H1 (cell line): ENCODE results near the gene CRYGN. TPM values are rescaled to one million over a fixed set of nuclear protein-coding genes. Genes with fewer than 3 reads are reported as not detected.
A peak's percentile ranks its signal among the peaks of the same experiment; 100 is the strongest.

ENCODE experiments used
- CTCF ChIA-PET: fragments of 300-600 bp; sonication (Branson Sonifier 250); formaldehyde crosslinking; loops from one replicate; lab custom pipeline; 2021; ENCODE audit not compliant: partially characterized antibody; lab: Charles Lee
- POLR2A ChIA-PET: fragments of 300-600 bp; sonication (Branson Sonifier 250); formaldehyde crosslinking; loops from one replicate; lab custom pipeline; 2021; ENCODE audit warnings: inconsistent platforms; ENCODE audit not compliant: partially characterized antibody; lab: Charles Lee
- DNase-seq, 2 experiments: peaks; one replicate each; pipeline versions ENCODE4 v3.0.0 to v3.0.0-alpha.2; 2010 to 2022; ENCODE audit warnings: low spot score in 2 of 2, low read depth in 1 of 2, mixed read lengths in 1 of 2
- FAIRE-seq: peaks from 2 replicates; lab custom pipeline; 2011; peaks lifted over from hg19 to GRCh38; lab: Jason Lieb, UNC
- H2AFZ ChIP-seq: 2 replicates; pipeline ENCODE4 v1.8.1; 2012; ENCODE audit warnings: low read length, inconsistent platforms
- H2AK5ac ChIP-seq: 2 replicates; pipeline ENCODE4 v1.6.1; 2013; ENCODE audit warnings: low read depth, low read length
- H2BK120ac ChIP-seq: replicated peaks from 2 replicates; pipeline ENCODE3; 2013; ENCODE audit warnings: low read depth, low read length, inconsistent platforms
- H2BK12ac ChIP-seq: 2 replicates; pipeline ENCODE4 v1.6.1; 2013; ENCODE audit warnings: low read depth, low read length
- H2BK15ac ChIP-seq: 2 replicates; pipeline ENCODE4 v1.6.1; 2013; ENCODE audit warnings: low read length
- H2BK20ac ChIP-seq: 2 replicates; pipeline ENCODE4 v1.6.1; 2013; ENCODE audit warnings: low read length
- H2BK5ac ChIP-seq: 2 replicates; pipeline ENCODE4 v1.6.1; 2013; ENCODE audit warnings: low read depth, low read length
- H3K14ac ChIP-seq: 2 replicates; pipeline ENCODE4 v1.6.1; 2013; ENCODE audit warnings: inconsistent platforms; ENCODE audit not compliant: insufficient read length
- H3K18ac ChIP-seq: 2 replicates; pipeline ENCODE4 v1.6.1; 2013; ENCODE audit warnings: low read length; ENCODE audit errors: extremely low read depth
- H3K23ac ChIP-seq: 2 replicates; pipeline ENCODE4 v1.6.1; 2013; ENCODE audit warnings: inconsistent platforms; ENCODE audit not compliant: insufficient read length
- H3K23me2 ChIP-seq: 2 replicates; pipeline ENCODE4 v1.6.1; 2013; ENCODE audit warnings: low read depth, low read length
- H3K27ac ChIP-seq: 2 replicates; pipeline ENCODE4 v1.6.1; 2011; ENCODE audit warnings: low read depth, low read length, inconsistent platforms
- H3K27me3 ChIP-seq, 4 experiments: replicated peaks in 1 of 4; 1 replicate in 1 of 4; 2 replicates in 3 of 4; pipeline versions ENCODE4 v1.6.1 to v1.8.1; 2011 to 2013; ENCODE audit warnings: low read length in 3 of 4, mild to moderate bottlenecking in 3 of 4, inconsistent platforms in 2 of 4, mixed read lengths in 2 of 4, moderate library complexity in 1 of 4; ENCODE audit not compliant: control insufficient read depth in 3 of 4, insufficient read depth in 3 of 4; ENCODE audit errors: extremely low read depth in 1 of 4
- H3K36me3 ChIP-seq, 4 experiments: 2 replicates each; pipeline versions ENCODE4 v1.6.1 to v1.8.1; 2011 to 2013; ENCODE audit warnings: mild to moderate bottlenecking in 4 of 4, low read length in 3 of 4, moderate library complexity in 2 of 4, control low read depth in 1 of 4, inconsistent platforms in 1 of 4; ENCODE audit not compliant: insufficient read depth in 4 of 4, control insufficient read depth in 2 of 4
- H3K4ac ChIP-seq: replicated peaks from 2 replicates; pipeline ENCODE3; 2013; ENCODE audit warnings: low read length, low read depth, mixed read lengths, inconsistent platforms; ENCODE audit not compliant: insufficient read length
- H3K4me1 ChIP-seq, 4 experiments: replicated peaks in 1 of 4; 1 replicate in 1 of 4; 2 replicates in 3 of 4; pipeline versions ENCODE4 v1.6.1 to v1.8.1; 2011 to 2013; ENCODE audit warnings: low read length in 3 of 4, inconsistent platforms in 2 of 4, mixed read lengths in 1 of 4; ENCODE audit not compliant: insufficient read depth in 4 of 4, control insufficient read depth in 3 of 4
- H3K4me2 ChIP-seq, 2 experiments: 2 replicates each; pipeline versions ENCODE4 v1.6.1 to v1.8.1; 2011 to 2013; ENCODE audit warnings: low read depth in 2 of 2, low read length in 2 of 2, control low read depth in 1 of 2, inconsistent platforms in 1 of 2, mild to moderate bottlenecking in 1 of 2; ENCODE audit not compliant: insufficient read depth in 1 of 2
- H3K4me3 ChIP-seq, 4 experiments: fragments of 200-600, 300-600 bp in 1 of 4; sonication (generic), shearing (Covaris generic), sonication (Bioruptor Twin) in 1 of 4; 2 replicates each; pipeline versions ENCODE4 v1.5.1 to v1.8.1; 2011 to 2016; ENCODE audit warnings: low read length in 4 of 4, low read depth in 3 of 4, control low read depth in 2 of 4, inconsistent platforms in 2 of 4, mild to moderate bottlenecking in 2 of 4, mixed read lengths in 1 of 4, moderate library complexity in 1 of 4; ENCODE audit not compliant: insufficient read depth in 2 of 4; ENCODE audit errors: extremely low read depth in 1 of 4
- H3K56ac ChIP-seq: replicated peaks from 2 replicates; pipeline ENCODE3; 2013; ENCODE audit warnings: low read depth, mild to moderate bottlenecking, mixed read lengths, low read length, inconsistent platforms; ENCODE audit not compliant: insufficient read length
- H3K79me1 ChIP-seq: 2 replicates; pipeline ENCODE4 v1.6.1; 2013; ENCODE audit warnings: low read depth, low read length, control low read depth
- H3K79me2 ChIP-seq, 2 experiments: 2 replicates each; pipeline versions ENCODE4 v1.6.1 to v1.8.1; 2012 to 2013; ENCODE audit warnings: low read length in 2 of 2, mild to moderate bottlenecking in 2 of 2, inconsistent platforms in 1 of 2; ENCODE audit not compliant: insufficient read depth in 2 of 2, control insufficient read depth in 1 of 2
- H3K9ac ChIP-seq, 4 experiments: replicated peaks in 1 of 4; 1 replicate in 1 of 4; 2 replicates in 3 of 4; pipeline versions ENCODE4 v1.6.1 to v1.8.1; 2011 to 2013; ENCODE audit warnings: low read depth in 3 of 4, low read length in 3 of 4, control low read depth in 2 of 4, mild to moderate bottlenecking in 2 of 4, moderate library complexity in 2 of 4, inconsistent platforms in 1 of 4; ENCODE audit errors: extremely low read depth in 1 of 4
- H3K9me3 ChIP-seq, 2 experiments: 2 replicates each; pipeline versions ENCODE4 v1.6.1 to v1.8.1; 2012 to 2013; ENCODE audit warnings: mild to moderate bottlenecking in 2 of 2, moderate library complexity in 2 of 2, control low read depth in 1 of 2, inconsistent platforms in 1 of 2, low read depth in 1 of 2, low read length in 1 of 2, mixed read lengths in 1 of 2; ENCODE audit not compliant: insufficient read depth in 2 of 2
- H4K20me1 ChIP-seq, 2 experiments: replicated peaks in 1 of 2; 2 replicates each; pipeline versions ENCODE3 to v1.8.1; 2011 to 2013; ENCODE audit warnings: inconsistent platforms in 2 of 2, low read length in 2 of 2, mild to moderate bottlenecking in 1 of 2; ENCODE audit not compliant: insufficient read depth in 2 of 2, control insufficient read depth in 1 of 2
- H4K5ac ChIP-seq: 2 replicates; pipeline ENCODE4 v1.6.1; 2013; ENCODE audit warnings: low read length, low read depth, mixed read lengths, inconsistent platforms; ENCODE audit not compliant: insufficient read length
- H4K8ac ChIP-seq: 2 replicates; pipeline ENCODE4 v1.8.0; 2013; ENCODE audit warnings: mild to moderate bottlenecking, moderate library complexity, low read length, inconsistent platforms; ENCODE audit not compliant: insufficient read depth; ENCODE audit errors: extremely low read depth
- H4K91ac ChIP-seq: replicated peaks from 2 replicates; pipeline ENCODE3; 2013; ENCODE audit warnings: low read length, mixed read lengths, inconsistent platforms; ENCODE audit not compliant: insufficient read length
- ATF3 ChIP-seq: IDR thresholded peaks from 2 replicates; pipeline ENCODE4 v1.6.1; 2011; ENCODE audit warnings: low read depth, mild to moderate bottlenecking, low read length; ENCODE audit not compliant: insufficient read depth
- CHD1 ChIP-seq: IDR thresholded peaks from 2 replicates; pipeline ENCODE4 v1.6.1; 2012; ENCODE audit warnings: low read depth, low read length, improper control_type of control experiment
- EGR1 ChIP-seq: IDR thresholded peaks from 2 replicates; pipeline ENCODE4 v1.6.1; 2011; ENCODE audit warnings: low read depth, low read length, borderline replicate concordance
- JUN ChIP-seq: IDR thresholded peaks from 2 replicates; pipeline ENCODE4 v1.6.1; 2011; ENCODE audit warnings: low read depth, mild to moderate bottlenecking, improper control_type of control experiment, low read length
- JUND ChIP-seq: IDR thresholded peaks from 2 replicates; pipeline ENCODE4 v1.6.1; 2011; ENCODE audit warnings: mild to moderate bottlenecking, improper control_type of control experiment, low read length
- KDM1A ChIP-seq: fragments of 200-600, 300-600 bp; sonication (generic); IDR thresholded peaks from 2 replicates; pipeline ENCODE4 v1.7.1; 2016; ENCODE audit warnings: mild to moderate bottlenecking, low read length, borderline replicate concordance
- POLR2A ChIP-seq, 2 experiments: IDR thresholded peaks; 1 replicate in 1 of 2; 2 replicates in 1 of 2; pipeline ENCODE4 v1.6.1; 2011; ENCODE audit warnings: low read depth in 2 of 2, low read length in 2 of 2, mild to moderate bottlenecking in 2 of 2; ENCODE audit errors: control extremely low read depth in 1 of 2
- RXRA ChIP-seq: IDR thresholded peaks from 2 replicates; pipeline ENCODE4 v1.6.1; 2011; ENCODE audit warnings: low read depth, mild to moderate bottlenecking, low read length, moderate library complexity; ENCODE audit not compliant: insufficient read depth
- SIN3A ChIP-seq, 2 experiments: IDR thresholded peaks in 1 of 2; conservative IDR thresholded peaks in 1 of 2; 2 replicates each; pipeline ENCODE4 v1.6.1; 2011 to 2012; ENCODE audit warnings: low read length in 2 of 2, improper control_type of control experiment in 1 of 2, low read depth in 1 of 2, mild to moderate bottlenecking in 1 of 2
- TBP ChIP-seq: IDR thresholded peaks from 2 replicates; pipeline ENCODE4 v1.6.1; 2011; ENCODE audit warnings: low read depth, low read length, improper control_type of control experiment
- YY1 ChIP-seq: IDR thresholded peaks from 2 replicates; pipeline ENCODE4 v1.6.1; 2011; ENCODE audit warnings: low read depth, mild to moderate bottlenecking, low read length
- WGBS, 2 experiments: shearing (Covaris generic) in 1 of 2; methylation state at CpG; one replicate each; pipeline versions ENCODE4 v1.1.6 to v1.1.7; 2013 to 2015; ENCODE audit warnings: low lambda C conversion rate in 2 of 2, mixed read lengths in 2 of 2, inconsistent platforms in 1 of 2, low coverage in 1 of 2, missing lambda C conversion rate in 1 of 2; ENCODE audit not compliant: insufficient replicate concordance in 2 of 2, insufficient coverage in 1 of 2, insufficient read length in 1 of 2; ENCODE audit errors: extremely low coverage in 1 of 2, missing lambda C conversion rate in 1 of 2; 5-methylcytosine and 5-hydroxymethylcytosine counted together
- polyA plus RNA-seq, 7 experiments: library from polyadenylated mRNA; depleted of rRNA in 3 of 7; stranded (reverse) in 5 of 7; unstranded in 2 of 7; fragments of >200 nt in 5 of 7; fragments of 200-250 nt in 2 of 7; gene quantifications; 1 replicate in 5 of 7; 2 replicates in 1 of 7; 4 replicates in 1 of 7; pipeline versions ENCODE4 v1.2.1 to v1.2.3, GENCODE V29; 2011 to 2013; ENCODE audit warnings: missing spikeins in 2 of 7, mixed read lengths in 2 of 7
- total RNA-seq: library from RNA; stranded (reverse); fragmentation: NEBNext Ultra II Directional; extraction: Animal tissue kit (Norgen Biotek cat#: 25700); gene quantifications from 2 replicates; pipeline ENCODE4 v1.2.1, GENCODE V29; 2021

The CRYGN gene
- total and polyA plus RNA-seq, 2 of the 8 experiments (the other 6 are each of a cell fraction or from before 2014, with no cell fraction given): 0.98 to 1.6 TPM

- no peak overlapping the region for H2BK5ac ChIP-seq
- no peaks in the 10 kb centered on the region for H3K23me2 ChIP-seq
- no peaks in the 10 kb centered on the region for H3K79me2 ChIP-seq
- 40% methylated on average over 10 of the region's 10 CpGs; no CpG with 5 or more reads in 1 of the 2 experiments for WGBS, 2 experiments
- H4K20me1 ChIP-seq: no peaks in the 10 kb centered on the region
- no peak overlapping the region for H3K4me3 ChIP-seq
- no peak overlapping the region for H3K56ac ChIP-seq
- no peak overlapping the region for H4K8ac ChIP-seq
- H3K18ac ChIP-seq: peak overlapping the region; percentile 41; the same call in 1 of the 2 replicates
- peak overlapping the region; percentile 6 to 17; a peak in 1 of 4 replicates for H3K4me2 ChIP-seq
- no peak overlapping the region for H2BK15ac ChIP-seq
- H3K79me1 ChIP-seq: no peaks in the 10 kb centered on the region
- H3K27ac ChIP-seq: no peak overlapping the region
- no peaks in the 10 kb centered on the region for H3K36me3 ChIP-seq
- no peak overlapping the region for H2AK5ac ChIP-seq
- H3K14ac ChIP-seq: no peak overlapping the region
- ChIA-PET CTCF (interaction anchor here (1.2 to 1.9 kb wide), 6 partner anchors 10 to 172 kb away, joined by 3 to 6 read pairs (median 4); no protein-coding TSS in a partner anchor), POLR2A (interaction anchor here (1.2 to 1.7 kb wide), 4 partner anchors 10 to 32 kb away, joined by 3 to 5 read pairs (median 4); no protein-coding TSS in a partner anchor)
- no peak overlapping the region for H2BK12ac ChIP-seq
- peaks cover 0 to 21% (median 13%) of the 10 kb centered on the region in 4 experiments; a peak in 6 of 7 replicates for H3K27me3 ChIP-seq
- no peak overlapping the region for H3K9ac ChIP-seq
- H3K4me1 ChIP-seq: peaks cover 0 to 10% (median 4%) of the 10 kb centered on the region in 4 experiments; a peak in 6 of 7 replicates
- H4K91ac ChIP-seq: no peak overlapping the region
- H2BK120ac ChIP-seq: no peak overlapping the region
- no peak overlapping the region for H2AFZ ChIP-seq
- no peak overlapping the region for H4K5ac ChIP-seq
- H3K9me3 ChIP-seq: peaks cover 0 to 3% of the 10 kb centered on the region in 2 experiments; a peak in 1 of 4 replicates
- DNase-seq (no peak), FAIRE-seq (peak; percentile 76)
- no peak overlapping the region for H3K23ac ChIP-seq
- no peak overlapping the region for H3K4ac ChIP-seq
- H2BK20ac ChIP-seq: no peak overlapping the region
- TF ChIP-seq TBP (no peak), JUND (no peak), CHD1 (no peak), RXRA (0 out of 2 replicates have a peak, but pooled peaks have one; percentile 60), YY1 (no peak), SIN3A (conservative IDR thresholded peaks at IDR 0.05 in 1 of 2, IDR thresholded peaks at IDR 0.05 in 1 of 2; ENCODE audit: low read depth in 1 of 2, low read length in 2 of 2) (no peak), ATF3 (no peak), EGR1 (no peak), KDM1A (no peak), POLR2A (IDR thresholded peaks at IDR 0.05; ENCODE audit: control extremely low read depth in 1 of 2, low read depth in 2 of 2, low read length in 2 of 2) (no peak), JUN (no peak)
Observed at GRCh38 chr7:151416112-151416940, 23.6 kb downstream of the CRYGN start.
